WTC11 (cell line): Measurements from ENCODE around the gene SLCO1A2. TPM values are rescaled to one million over a fixed set of nuclear protein-coding genes. Genes with fewer than 3 reads are reported as not detected.
A peak's percentile ranks its signal among the peaks of the same experiment; 100 is the strongest.

ENCODE experiments used
- ATAC-seq: fragments of 200-7000 bp; cut with Tn5 transposase; 2 replicates; pipeline ENCODE4 v1.10.0; 2021; ENCODE audit warnings: mild to moderate bottlenecking, moderate library complexity
- CTCF ChIA-PET: fragments of 300-600 bp; sonication (Branson Sonifier 250); formaldehyde crosslinking; loops from one replicate; lab custom pipeline; 2021; ENCODE audit warnings: antibody characterized with exemption; lab: Charles Lee
- POLR2A ChIA-PET: fragments of 350-600 bp; sonication (Branson Sonifier 250); formaldehyde crosslinking; loops from one replicate; lab custom pipeline; 2021; ENCODE audit warnings: antibody characterized with exemption; lab: Charles Lee
- DNase-seq: peaks from one replicate; pipeline ENCODE4 v3.0.0; 2021; ENCODE audit warnings: low spot score
- H3K27ac Mint-ChIP-seq: 2 replicates; pipeline ENCODE4 v1.8.0; 2021; ENCODE audit warnings: mixed read lengths
- H3K27me3 Mint-ChIP-seq: 2 replicates; pipeline ENCODE4 v1.8.0; 2021; ENCODE audit warnings: low read depth, mild to moderate bottlenecking, moderate library complexity, mixed read lengths
- H3K36me3 Mint-ChIP-seq: 2 replicates; pipeline ENCODE4 v1.8.0; 2021; ENCODE audit warnings: mixed read lengths
- H3K4me1 Mint-ChIP-seq: 2 replicates; pipeline ENCODE4 v1.8.0; 2022; ENCODE audit warnings: mixed read lengths
- H3K4me3 Mint-ChIP-seq: 2 replicates; pipeline ENCODE4 v1.8.0; 2021; ENCODE audit warnings: mild to moderate bottlenecking, moderate library complexity, mixed read lengths
- H3K9me3 Mint-ChIP-seq: 2 replicates; pipeline ENCODE4 v1.8.0; 2021; ENCODE audit warnings: mixed read lengths
- CDX4 ChIP-seq: fragments of 250-450 bp; sonication (Bioruptor Pico); IDR thresholded peaks from 2 replicates; pipeline ENCODE4 v1.9.0; 2021; ENCODE audit warnings: moderate library complexity, mild to moderate bottlenecking, inconsistent platforms, borderline replicate concordance
- CTCF ChIP-seq: fragments of 200-600 bp; IDR thresholded peaks from 2 replicates; pipeline ENCODE4 v1.8.0; 2022; ENCODE audit warnings: antibody characterized with exemption
- ELF4 ChIP-seq: sonication (generic); formaldehyde crosslinking; IDR thresholded peaks from 2 replicates; pipeline ENCODE4 v1.8.1; 2022; ENCODE audit warnings: low read depth, mild to moderate bottlenecking, moderate library complexity, missing genetic modification reagents
- GTF2I ChIP-seq: fragments of 250-450 bp; sonication (Bioruptor Pico); conservative IDR thresholded peaks from 2 replicates; pipeline ENCODE4 v1.4.0; 2021; ENCODE audit warnings: mild to moderate bottlenecking
- HMGA2 ChIP-seq: fragments of 250-450 bp; sonication (Bioruptor Pico); IDR thresholded peaks from 2 replicates; pipeline ENCODE4 v1.4.0; 2021; ENCODE audit warnings: mild to moderate bottlenecking, moderate library complexity
- RELA ChIP-seq: sonication (generic); formaldehyde crosslinking; IDR thresholded peaks from 2 replicates; pipeline ENCODE4 v1.8.1; 2022; ENCODE audit warnings: missing genetic modification reagents, mild to moderate bottlenecking, borderline replicate concordance
- SMAD3 ChIP-seq: sonication (generic); formaldehyde crosslinking; IDR thresholded peaks from 2 replicates; pipeline ENCODE4 v1.8.0; 2022; ENCODE audit warnings: missing genetic modification reagents, mild to moderate bottlenecking, borderline replicate concordance
- SOX15 ChIP-seq: fragments of 250-450 bp; sonication (Bioruptor Pico); IDR thresholded peaks from 2 replicates; pipeline ENCODE4 v1.9.0; 2021; ENCODE audit warnings: mild to moderate bottlenecking
- TP53 ChIP-seq: sonication (generic); formaldehyde crosslinking; IDR thresholded peaks from 2 replicates; pipeline ENCODE4 v1.8.1; 2023; ENCODE audit warnings: mild to moderate bottlenecking, missing genetic modification reagents
- USF1 ChIP-seq: sonication (generic); formaldehyde crosslinking; IDR thresholded peaks from 2 replicates; pipeline ENCODE4 v1.8.0; 2022; ENCODE audit warnings: mild to moderate bottlenecking, missing genetic modification reagents
- ZBTB43 ChIP-seq: sonication (generic); formaldehyde crosslinking; IDR thresholded peaks from 2 replicates; pipeline ENCODE4 v1.8.1; 2023; ENCODE audit warnings: mild to moderate bottlenecking, missing genetic modification reagents
- ZNF219 ChIP-seq: sonication (generic); formaldehyde crosslinking; IDR thresholded peaks from 2 replicates; pipeline ENCODE4 v1.8.0; 2023; ENCODE audit warnings: missing genetic modification reagents, mild to moderate bottlenecking, borderline replicate concordance
- total RNA-seq: library from RNA; stranded (reverse); gene quantifications from 3 replicates; pipeline ENCODE4 v1.2.3, GENCODE V29; 2021
- TF ChIP-seq, protein P1 (sequence below): sonication (generic); formaldehyde crosslinking; IDR thresholded peaks from 2 replicates; pipeline ENCODE4 v1.8.0; 2023; ENCODE audit warnings: missing genetic modification reagents

Gene SLCO1A2
- total RNA-seq, 1 experiment from 2014 or later, result 9.9 TPM

- TF ChIP-seq CDX4 (CRISPR knock-in tag), result no peak
- no peak for TF ChIP-seq CTCF
- TF ChIP-seq ELF4 (CRISPR knock-in tag), result no peak
- TF ChIP-seq HMGA2 (CRISPR knock-in tag), result no peak
- TF ChIP-seq TP53 (CRISPR knock-in tag), result no peak
- TF ChIP-seq RELA (CRISPR knock-in tag), result no peak
- TF ChIP-seq GTF2I (CRISPR knock-in tag), result no peak
- TF ChIP-seq USF1, result no peak
- TF ChIP-seq ZNF219, result no peak
- no peak for TF ChIP-seq SOX15
- TF ChIP-seq, all 79 proteins: peak for 0
Observed at GRCh38 chr12:21300632-21301031, 34.1 kb downstream of the SLCO1A2 start (continued).

DNA sequence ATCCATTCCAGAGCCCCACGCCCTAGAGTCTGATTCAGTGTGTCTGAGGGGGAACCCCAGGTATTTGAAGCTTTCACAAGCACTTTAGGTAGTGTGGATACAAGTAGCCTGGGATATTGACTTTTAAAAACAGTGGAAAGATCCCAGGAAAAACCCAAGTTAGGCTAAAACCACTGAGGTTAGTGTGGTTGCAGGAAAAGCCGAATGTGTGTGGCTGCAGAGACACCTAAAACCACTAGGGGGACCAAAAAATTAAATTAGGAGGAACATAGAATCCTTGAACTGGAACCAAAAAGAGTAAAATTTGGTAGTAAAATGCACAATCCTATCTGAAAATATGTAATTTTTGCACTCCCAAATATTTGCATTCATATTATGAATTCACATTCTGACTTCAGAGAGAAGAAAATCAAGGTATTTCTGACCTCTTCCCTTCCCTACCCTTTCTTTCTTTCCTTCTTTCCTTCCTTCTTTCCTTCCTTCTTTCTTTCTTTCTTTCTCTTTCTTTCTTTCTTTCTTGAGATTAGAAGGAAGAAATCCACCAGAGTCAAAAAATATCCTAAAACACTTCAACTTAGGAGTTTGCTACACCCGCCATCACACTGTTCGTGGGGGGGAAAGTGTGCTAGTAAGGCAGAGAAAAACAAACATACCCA, 37.8 kb downstream of the SLCO1A2 start:
- no peak for TF ChIP-seq ZBTB43
- no peak for TF ChIP-seq SMAD3 (CRISPR knock-in tag)
- no peak for TF ChIP-seq RELA (CRISPR knock-in tag)
- TF ChIP-seq CTCF, result peak; percentile 68
- ATAC-seq (peak; percentile 71), DNase-seq (no peak)
- no peak overlapping the region for H3K27ac Mint-ChIP-seq
- H3K27me3 Mint-ChIP-seq, result no peaks in the 10 kb centered on the region
- no peak overlapping the region for H3K4me3 Mint-ChIP-seq
- H3K4me1 Mint-ChIP-seq, result no peaks in the 10 kb centered on the region
- no peaks in the 10 kb centered on the region for H3K36me3 Mint-ChIP-seq
- ChIA-PET CTCF (interaction anchor here (0.7 to 1.1 kb wide), 6 partner anchors 11 to 154 kb away, joined by 3 to 5 read pairs (median 4); partner anchors contain the start of gene PYROXD1), POLR2A (no interaction called here)
- H3K9me3 Mint-ChIP-seq, result no peaks in the 10 kb centered on the region

DNA sequence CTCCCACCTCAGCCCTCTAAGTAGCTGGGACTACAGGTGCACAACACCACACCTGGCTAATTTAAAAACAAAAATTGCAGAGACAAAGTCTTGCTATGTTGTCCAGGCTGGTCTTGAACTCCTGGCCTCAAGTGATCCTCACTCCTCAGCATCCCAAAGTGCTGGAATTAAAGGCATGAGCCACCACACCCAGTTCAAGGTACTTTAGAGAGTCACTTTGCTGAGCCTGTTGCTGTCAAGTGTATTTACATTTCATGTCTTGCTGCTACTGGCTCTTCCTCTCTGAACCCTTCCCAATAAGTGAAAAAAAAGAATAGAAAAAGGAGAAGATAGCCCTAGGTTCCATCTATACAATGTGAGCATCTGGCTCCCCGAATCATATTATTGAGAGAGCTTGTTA, 38.4 kb downstream of the SLCO1A2 start:
- ATAC-seq (no peak; the same call in 1 of the 2 replicates), DNase-seq (no peak)
- no peak overlapping the region for H3K27ac Mint-ChIP-seq
- ChIA-PET CTCF (interaction anchor here (0.7 to 1.1 kb wide), 6 partner anchors 11 to 155 kb away, joined by 3 to 5 read pairs (median 4); partner anchors contain the start of gene PYROXD1), POLR2A (no interaction called here)
- H3K4me3 Mint-ChIP-seq, result no peak overlapping the region
- no peaks in the 10 kb centered on the region for H3K4me1 Mint-ChIP-seq
- no peaks in the 10 kb centered on the region for H3K36me3 Mint-ChIP-seq
- H3K27me3 Mint-ChIP-seq, result no peaks in the 10 kb centered on the region
- TF ChIP-seq, protein P1, sequence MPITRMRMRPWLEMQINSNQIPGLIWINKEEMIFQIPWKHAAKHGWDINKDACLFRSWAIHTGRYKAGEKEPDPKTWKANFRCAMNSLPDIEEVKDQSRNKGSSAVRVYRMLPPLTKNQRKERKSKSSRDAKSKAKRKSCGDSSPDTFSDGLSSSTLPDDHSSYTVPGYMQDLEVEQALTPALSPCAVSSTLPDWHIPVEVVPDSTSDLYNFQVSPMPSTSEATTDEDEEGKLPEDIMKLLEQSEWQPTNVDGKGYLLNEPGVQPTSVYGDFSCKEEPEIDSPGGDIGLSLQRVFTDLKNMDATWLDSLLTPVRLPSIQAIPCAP (CRISPR knock-in tag), result no peak
- no peaks in the 10 kb centered on the region for H3K9me3 Mint-ChIP-seq
